ENCODE results near the gene GPR151. TPM values are rescaled to one million over a fixed set of nuclear protein-coding genes. Genes with fewer than 3 reads are reported as not detected.

GPR151 gene
- total RNA-seq, 1 donor from 2014 or later: not detected

DNA sequence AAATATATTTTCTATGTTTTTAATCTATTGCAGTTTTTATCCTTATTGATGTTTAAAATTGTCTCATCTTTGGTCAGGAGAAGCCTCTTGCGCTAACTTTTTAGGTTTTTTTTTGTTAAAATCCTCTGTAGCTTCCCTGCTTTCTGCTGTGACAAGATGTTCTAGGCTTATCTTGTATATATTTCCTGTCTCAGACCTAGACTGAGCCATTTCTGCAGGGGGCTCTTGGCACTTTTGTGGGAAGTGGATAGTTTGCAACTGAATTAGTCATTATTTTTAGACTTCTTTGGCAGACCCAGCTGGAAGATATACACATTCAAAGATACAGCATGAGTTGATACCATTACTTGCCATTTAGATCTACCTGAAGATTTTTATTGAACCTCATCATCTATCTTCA, 40.1 kb downstream of the GPR151 start:
- Histone ChIP-seq H3K36me3 (ENCODE audit: insufficient read depth, low read length) (peaks cover 41% of the 10 kb centered on the region), H3K27ac (ENCODE audit: low read depth, low read length) (no peak overlapping the region)

GRCh38 chr5:146475190-146475780, 40.7 kb downstream of the GPR151 start:
- Histone ChIP-seq H3K36me3 (ENCODE audit: insufficient read depth, low read length) (peaks cover 41% of the 10 kb centered on the region), H3K27ac (ENCODE audit: low read depth, low read length) (no peak overlapping the region), H3K79me2 (ENCODE audit: insufficient read depth, low read length) (peaks cover 20% of the 10 kb centered on the region), H2AFZ (ENCODE audit: low read depth, low read length) (no peak overlapping the region), H4K20me1 (ENCODE audit: insufficient read depth, low read length) (peaks cover 13% of the 10 kb centered on the region), H3K9ac (ENCODE audit: low read length) (no peak overlapping the region), H3K4me2 (ENCODE audit: low read length) (no peak overlapping the region), H3K9me3 (ENCODE audit: insufficient read depth, low read depth, low read length) (no peaks in the 10 kb centered on the region), H3K4me1 (ENCODE audit: insufficient read depth, low read length) (no peaks in the 10 kb centered on the region), H3K4me3 (ENCODE audit: insufficient read depth, low read depth, low read length) (no peak overlapping the region), H3K27me3 (ENCODE audit: insufficient read depth, low read length) (no peaks in the 10 kb centered on the region)
- DNase-seq (ENCODE audit: low read depth) (no peak), FAIRE-seq (no peak)
- H3K9me3 Mint-ChIP-seq (ENCODE audit: unreplicated experiment): no peaks in the 10 kb centered on the region
- H3K27ac Mint-ChIP-seq (ENCODE audit: unreplicated experiment): no peak overlapping the region
- peaks cover 4% of the 10 kb centered on the region for H3K4me1 Mint-ChIP-seq (ENCODE audit: low read depth, unreplicated experiment)
- H3K4me3 Mint-ChIP-seq (ENCODE audit: unreplicated experiment): no peak overlapping the region
- no peak for TF ChIP-seq EZH2 (IDR thresholded peaks at IDR 0.05; ENCODE audit: insufficient read depth, low read length)
- TF ChIP-seq, protein P1, sequence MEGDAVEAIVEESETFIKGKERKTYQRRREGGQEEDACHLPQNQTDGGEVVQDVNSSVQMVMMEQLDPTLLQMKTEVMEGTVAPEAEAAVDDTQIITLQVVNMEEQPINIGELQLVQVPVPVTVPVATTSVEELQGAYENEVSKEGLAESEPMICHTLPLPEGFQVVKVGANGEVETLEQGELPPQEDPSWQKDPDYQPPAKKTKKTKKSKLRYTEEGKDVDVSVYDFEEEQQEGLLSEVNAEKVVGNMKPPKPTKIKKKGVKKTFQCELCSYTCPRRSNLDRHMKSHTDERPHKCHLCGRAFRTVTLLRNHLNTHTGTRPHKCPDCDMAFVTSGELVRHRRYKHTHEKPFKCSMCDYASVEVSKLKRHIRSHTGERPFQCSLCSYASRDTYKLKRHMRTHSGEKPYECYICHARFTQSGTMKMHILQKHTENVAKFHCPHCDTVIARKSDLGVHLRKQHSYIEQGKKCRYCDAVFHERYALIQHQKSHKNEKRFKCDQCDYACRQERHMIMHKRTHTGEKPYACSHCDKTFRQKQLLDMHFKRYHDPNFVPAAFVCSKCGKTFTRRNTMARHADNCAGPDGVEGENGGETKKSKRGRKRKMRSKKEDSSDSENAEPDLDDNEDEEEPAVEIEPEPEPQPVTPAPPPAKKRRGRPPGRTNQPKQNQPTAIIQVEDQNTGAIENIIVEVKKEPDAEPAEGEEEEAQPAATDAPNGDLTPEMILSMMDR (IDR thresholded peaks at IDR 0.05; ENCODE audit: insufficient read depth, low read depth, low read length): peak; percentile 41
- no peaks in the 10 kb centered on the region for H3K27me3 Mint-ChIP-seq (ENCODE audit: low read depth, unreplicated experiment)
- H3K36me3 Mint-ChIP-seq (ENCODE audit: low read depth, unreplicated experiment): peaks cover 14% of the 10 kb centered on the region

More for the DNA sequence above, 40.1 kb downstream of the GPR151 start:
- Histone ChIP-seq H2AFZ (ENCODE audit: low read depth, low read length) (no peak overlapping the region), H4K20me1 (ENCODE audit: insufficient read depth, low read length) (peaks cover 13% of the 10 kb centered on the region), H3K9ac (ENCODE audit: low read length) (no peak overlapping the region), H3K79me2 (ENCODE audit: insufficient read depth, low read length) (peaks cover 22% of the 10 kb centered on the region), H3K4me1 (ENCODE audit: insufficient read depth, low read length) (no peaks in the 10 kb centered on the region), H3K4me3 (ENCODE audit: insufficient read depth, low read depth, low read length) (no peak overlapping the region), H3K9me3 (ENCODE audit: insufficient read depth, low read depth, low read length) (no peaks in the 10 kb centered on the region), H3K4me2 (ENCODE audit: low read length) (no peak overlapping the region), H3K27me3 (ENCODE audit: insufficient read depth, low read length) (no peaks in the 10 kb centered on the region)
- Mint-ChIP-seq H3K27me3 (ENCODE audit: low read depth, unreplicated experiment) (no peaks in the 10 kb centered on the region), H3K4me1 (ENCODE audit: low read depth, unreplicated experiment) (peaks cover 4% of the 10 kb centered on the region), H3K4me3 (ENCODE audit: unreplicated experiment) (no peak overlapping the region), H3K27ac (ENCODE audit: unreplicated experiment) (no peak overlapping the region), H3K9me3 (ENCODE audit: unreplicated experiment) (no peaks in the 10 kb centered on the region), H3K36me3 (ENCODE audit: low read depth, unreplicated experiment) (peaks cover 9% of the 10 kb centered on the region)
- TF ChIP-seq, protein P1 (IDR thresholded peaks at IDR 0.05; ENCODE audit: insufficient read depth, low read depth, low read length): no peak
- no peak for TF ChIP-seq EZH2 (IDR thresholded peaks at IDR 0.05; ENCODE audit: insufficient read depth, low read length)
- no peak for DNase-seq (ENCODE audit: low read depth)
- no peak for FAIRE-seq

DNA sequence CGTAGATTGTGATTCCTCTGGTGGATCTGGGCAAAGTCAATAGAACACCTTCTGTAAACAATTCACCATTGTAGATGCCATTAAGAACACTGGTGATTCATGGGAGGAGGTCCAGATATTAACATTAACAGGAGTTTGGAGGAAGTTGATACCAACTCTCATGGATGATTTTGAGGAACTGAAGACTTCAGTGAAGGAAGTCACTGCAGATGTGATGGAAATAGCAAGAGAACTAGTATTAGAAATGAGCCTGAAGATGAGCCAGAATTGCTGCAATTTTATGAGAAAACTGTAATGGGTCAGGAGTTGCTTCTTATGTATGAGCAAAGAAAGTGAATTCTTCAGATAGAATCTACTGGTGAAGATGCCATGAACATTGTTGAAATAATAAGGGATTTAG, 41.9 kb downstream of the GPR151 start:
- Mint-ChIP-seq H3K27ac (ENCODE audit: unreplicated experiment) (no peak overlapping the region), H3K36me3 (ENCODE audit: low read depth, unreplicated experiment) (peaks cover 16% of the 10 kb centered on the region), H3K4me1 (ENCODE audit: low read depth, unreplicated experiment) (peaks cover 4% of the 10 kb centered on the region), H3K27me3 (ENCODE audit: low read depth, unreplicated experiment) (no peaks in the 10 kb centered on the region), H3K9me3 (ENCODE audit: unreplicated experiment) (no peaks in the 10 kb centered on the region), H3K4me3 (ENCODE audit: unreplicated experiment) (no peak overlapping the region)
- no peak for DNase-seq (ENCODE audit: low read depth)
- H3K27me3 ChIP-seq (ENCODE audit: insufficient read depth, low read length): no peaks in the 10 kb centered on the region
- no peak overlapping the region for H3K27ac ChIP-seq (ENCODE audit: low read depth, low read length)
- H3K4me2 ChIP-seq (ENCODE audit: low read length): no peak overlapping the region
- H3K4me1 ChIP-seq (ENCODE audit: insufficient read depth, low read length): no peaks in the 10 kb centered on the region
- H3K9ac ChIP-seq (ENCODE audit: low read length): no peak overlapping the region
- H3K9me3 ChIP-seq (ENCODE audit: insufficient read depth, low read depth, low read length): no peaks in the 10 kb centered on the region
- no peak for FAIRE-seq
- H3K79me2 ChIP-seq (ENCODE audit: insufficient read depth, low read length): peaks cover 22% of the 10 kb centered on the region
- H2AFZ ChIP-seq (ENCODE audit: low read depth, low read length): no peak overlapping the region
- peaks cover 13% of the 10 kb centered on the region for H4K20me1 ChIP-seq (ENCODE audit: insufficient read depth, low read length)
- H3K36me3 ChIP-seq (ENCODE audit: insufficient read depth, low read length): peaks cover 44% of the 10 kb centered on the region
- no peak overlapping the region for H3K4me3 ChIP-seq (ENCODE audit: insufficient read depth, low read depth, low read length)
- TF ChIP-seq, protein P1 (IDR thresholded peaks at IDR 0.05; ENCODE audit: insufficient read depth, low read depth, low read length): no peak
- TF ChIP-seq EZH2 (IDR thresholded peaks at IDR 0.05; ENCODE audit: insufficient read depth, low read length): no peak

All from astrocyte (in vitro differentiated cells and primary cell).